Jurkat, Clone E6-1 (cell line): ENCODE results near the gene BEGAIN.

Experiments used
- DNase-seq: peaks from one replicate; pipeline ENCODE4 v3.0.0-alpha.2; 2011; ENCODE audit warnings: low read depth, low spot score
- H3K4me3 ChIP-seq: 2 replicates; pipeline ENCODE4 v1.5.1; 2011; ENCODE audit warnings: mild to moderate bottlenecking, low read length, control low read depth, moderate library complexity

BEGAIN gene

DNA sequence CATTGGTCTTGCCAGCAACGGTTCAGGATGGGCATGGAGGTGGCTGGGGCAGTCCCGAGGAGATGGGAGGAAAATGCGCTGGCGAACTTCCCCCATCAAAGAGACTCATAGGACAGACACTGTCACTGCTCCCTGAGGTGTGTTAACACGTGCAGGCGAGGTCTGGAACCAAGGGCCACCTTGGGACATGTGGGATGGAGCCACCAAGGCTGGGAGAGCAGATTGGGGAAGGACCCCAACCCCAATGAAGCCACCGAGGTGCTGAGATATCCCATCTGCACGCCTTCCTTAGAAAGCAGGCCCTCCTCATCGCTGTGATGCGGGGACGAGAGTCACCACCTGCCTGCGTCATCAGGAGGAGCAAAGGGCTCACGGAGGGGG is 16.9 kb upstream of the BEGAIN start:
- DNase-seq, result no peak
- H3K4me3 ChIP-seq, result no peak overlapping the region

DNA sequence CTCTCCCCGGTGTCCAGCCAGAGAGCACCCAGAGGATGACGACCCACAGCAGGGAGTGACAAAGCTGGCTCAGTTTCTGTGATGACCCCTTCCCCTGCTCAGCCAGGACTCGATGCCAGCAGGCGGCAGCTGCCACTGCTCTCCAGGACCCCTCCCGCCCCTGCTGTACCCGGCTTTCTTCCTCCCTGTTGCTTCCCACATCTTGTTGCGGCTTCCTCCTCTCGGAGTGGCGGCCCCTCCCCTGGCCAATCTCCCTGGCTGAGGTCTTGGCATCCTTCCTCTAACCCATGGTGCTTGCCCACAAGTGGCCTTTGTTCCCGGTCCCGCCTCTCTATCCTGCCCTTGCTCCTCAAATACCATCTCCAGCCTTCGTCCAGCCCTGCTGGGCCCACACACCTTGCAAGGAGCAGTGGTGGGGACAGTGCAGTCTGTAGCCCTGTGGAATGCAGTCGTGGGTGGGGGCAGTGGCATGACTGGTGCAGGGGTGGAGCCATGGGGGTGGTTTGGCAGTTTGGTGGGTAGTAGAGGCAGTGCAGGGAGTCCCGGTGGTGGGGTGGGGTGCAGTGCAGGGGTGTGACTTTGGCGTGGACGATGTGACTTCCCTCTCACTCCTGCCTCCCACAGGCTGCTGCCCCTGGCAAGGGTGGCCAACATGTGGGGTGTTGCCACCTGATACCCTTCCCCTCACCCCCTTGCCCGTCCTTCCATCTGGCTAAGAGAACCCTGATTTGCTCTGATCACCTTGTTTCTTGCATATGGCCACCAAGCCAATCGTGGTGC is 16.3 kb upstream of the BEGAIN start:
- DNase-seq, result no peak
- no peak overlapping the region for H3K4me3 ChIP-seq

DNA sequence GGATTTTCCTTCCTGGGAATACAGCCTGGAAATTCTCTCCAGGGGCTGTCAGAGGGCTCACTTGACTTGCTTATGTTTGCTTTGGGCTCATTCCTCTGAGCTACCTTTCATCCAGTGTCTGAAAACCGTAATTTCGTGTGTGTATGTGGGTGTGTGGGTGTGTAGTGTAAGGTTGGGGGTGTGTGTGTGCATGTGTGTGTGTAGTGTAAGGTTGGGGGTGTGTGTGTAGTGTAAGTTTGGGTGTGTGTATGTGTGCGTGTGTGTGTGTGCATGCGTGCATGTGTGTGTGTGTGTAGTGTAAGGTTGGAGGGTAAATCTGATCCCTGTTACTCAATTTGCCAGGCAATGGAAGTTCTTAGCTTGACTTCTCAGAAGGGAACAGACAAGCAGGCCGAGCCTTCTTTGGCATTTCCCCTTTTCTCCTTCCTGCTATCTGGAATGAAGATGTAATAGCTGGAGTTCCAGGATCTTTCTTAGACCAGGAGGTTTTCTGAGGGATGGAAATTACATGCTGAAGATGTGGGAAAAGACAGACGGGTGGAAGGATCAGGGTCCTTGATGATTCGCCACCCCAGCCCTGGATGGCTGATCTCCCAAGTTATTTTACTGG is 15.5 kb upstream of the BEGAIN start:
- no peak overlapping the region for H3K4me3 ChIP-seq
- no peak for DNase-seq

DNA sequence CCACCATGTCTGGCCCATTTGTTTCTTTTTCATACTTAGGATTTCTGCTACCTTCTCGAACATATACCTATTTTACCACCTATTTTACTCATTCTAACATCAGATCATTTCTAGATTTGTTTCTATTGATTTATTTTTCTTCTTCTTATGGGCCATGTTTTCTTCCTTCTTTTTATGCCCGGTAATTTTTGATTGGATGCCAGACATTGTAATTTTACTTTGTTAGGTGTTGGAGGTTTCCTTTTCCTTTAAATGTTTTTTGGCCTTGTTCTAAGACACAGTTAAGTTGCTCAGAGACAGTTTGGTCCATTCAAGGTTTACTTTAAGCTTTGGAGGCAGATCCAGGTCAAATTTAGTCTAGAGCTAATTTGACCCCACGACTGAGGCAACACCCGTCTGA is 14.7 kb upstream of the BEGAIN start:
- no peak for DNase-seq
- H3K4me3 ChIP-seq, result no peak overlapping the region

DNA sequence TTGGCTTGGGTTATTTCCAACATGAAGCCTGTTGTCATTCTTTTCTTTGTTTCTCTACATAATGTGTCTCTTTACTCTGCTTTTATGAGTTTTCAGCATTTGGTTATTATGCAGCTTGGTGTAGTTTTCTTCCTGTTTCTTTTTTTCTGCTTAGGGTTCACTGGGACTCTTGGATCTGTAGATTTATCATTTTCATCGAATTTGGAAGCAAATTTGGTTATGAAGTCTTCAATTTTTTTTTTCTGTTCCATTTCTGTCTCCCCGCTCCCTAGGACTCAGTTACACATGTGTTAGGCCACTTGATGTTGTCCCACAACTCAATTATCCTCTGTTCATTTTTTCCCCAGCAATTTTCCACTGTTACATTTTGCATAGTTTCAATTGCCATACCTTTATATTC is 13.8 kb upstream of the BEGAIN start:
- H3K4me3 ChIP-seq, result no peak overlapping the region
- DNase-seq, result no peak

DNA sequence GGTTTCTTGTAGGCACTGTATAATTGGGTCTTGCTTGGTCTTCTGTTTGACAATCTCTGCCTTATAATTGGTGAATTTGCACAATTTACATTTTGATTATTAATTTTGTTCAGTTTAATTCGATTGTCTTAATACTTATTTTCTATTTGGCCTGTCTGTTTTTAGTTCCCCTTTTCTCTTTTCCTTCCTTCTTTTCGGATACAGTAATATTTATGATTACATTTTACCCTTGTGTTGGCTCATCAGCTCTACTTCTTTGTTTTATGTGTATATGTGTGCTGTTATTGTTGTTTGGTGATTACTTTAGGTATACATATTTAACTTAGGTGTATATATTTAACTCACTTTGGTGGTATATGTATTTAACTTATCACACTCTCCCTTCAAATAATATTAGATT is 12.8 kb upstream of the BEGAIN start:
- H3K4me3 ChIP-seq, result no peak overlapping the region
- no peak for DNase-seq

DNA sequence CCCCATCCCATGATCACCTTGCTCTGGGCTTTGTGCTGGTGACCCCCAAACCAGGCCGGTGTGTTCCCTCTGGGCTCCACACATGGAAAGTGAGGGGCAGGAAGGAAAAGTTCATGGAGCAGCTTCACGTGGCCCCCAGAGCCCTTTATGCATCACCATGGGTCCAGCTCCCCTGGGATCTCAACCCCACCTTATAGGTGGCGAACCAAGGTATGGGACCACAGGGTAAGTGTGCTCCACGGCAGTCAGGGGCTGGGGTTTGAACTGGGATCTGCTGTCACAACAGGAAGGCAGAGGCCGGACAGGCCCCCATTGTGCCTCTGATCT is 7.4 kb upstream of the BEGAIN start:
- H3K4me3 ChIP-seq, result no peak overlapping the region
- no peak for DNase-seq

DNA sequence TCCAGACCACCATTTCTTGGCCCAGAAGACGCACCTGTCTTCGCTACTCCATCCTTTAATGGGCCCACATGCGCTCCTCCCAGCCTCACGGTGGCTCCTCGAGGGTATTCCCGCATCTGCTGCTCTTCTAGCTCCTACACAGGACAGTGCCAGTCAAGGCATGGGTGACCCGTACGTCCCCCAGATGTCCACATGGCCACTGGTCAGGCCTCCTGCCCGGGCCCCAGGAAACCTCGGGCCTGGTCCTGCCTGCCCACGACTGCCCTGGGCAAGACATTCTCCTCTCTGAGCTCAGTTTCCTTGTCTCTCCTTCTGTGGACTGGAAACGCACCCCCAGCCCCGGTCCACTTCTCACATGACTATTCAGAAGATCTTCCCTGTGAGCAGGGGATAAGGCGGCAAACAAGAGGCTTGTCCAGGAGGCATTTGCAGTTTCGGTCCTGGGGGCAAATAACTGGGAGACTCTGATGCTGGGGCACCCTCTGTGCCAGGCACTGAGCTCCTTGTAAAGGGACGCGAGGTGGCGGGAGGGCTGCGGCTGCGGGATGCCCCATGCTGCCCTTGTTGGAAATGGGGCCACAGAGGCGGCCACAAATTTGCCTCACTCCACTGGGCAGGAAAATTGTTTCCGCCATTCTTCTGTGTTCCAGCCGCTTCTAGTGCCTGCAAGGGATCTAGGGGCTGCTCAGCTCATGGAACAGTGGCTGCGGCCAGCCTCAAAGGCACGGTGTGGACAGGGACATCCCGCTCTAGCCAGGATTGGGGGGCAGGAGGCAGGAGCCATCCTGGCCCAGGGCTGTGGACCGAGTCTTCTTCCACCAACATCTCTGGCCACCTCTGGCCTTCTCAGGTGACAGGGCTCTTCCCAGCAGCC is 6.8 kb upstream of the BEGAIN start:
- DNase-seq, result no peak
- H3K4me3 ChIP-seq, result no peak overlapping the region

DNA sequence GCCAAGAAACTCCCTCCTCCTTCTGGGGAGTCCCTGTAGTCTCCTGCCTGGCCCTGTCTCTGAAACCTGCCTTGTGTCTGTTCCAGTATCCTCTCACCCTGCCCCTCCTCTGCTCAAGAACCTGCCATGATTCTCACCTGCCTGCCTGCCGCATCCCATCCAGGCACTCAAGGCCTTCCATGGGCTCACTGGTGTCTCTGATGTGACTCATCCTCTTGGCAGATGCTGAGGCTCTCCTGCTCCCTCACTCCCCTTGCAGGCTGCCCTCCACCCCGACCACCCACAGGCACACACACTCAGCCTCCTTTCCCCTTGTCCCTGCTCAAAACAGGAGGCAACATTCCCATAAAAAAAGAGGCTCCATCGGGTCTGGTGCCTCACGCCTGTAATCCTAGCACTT is 5.8 kb upstream of the BEGAIN start:
- no peak for DNase-seq
- no peak overlapping the region for H3K4me3 ChIP-seq

DNA sequence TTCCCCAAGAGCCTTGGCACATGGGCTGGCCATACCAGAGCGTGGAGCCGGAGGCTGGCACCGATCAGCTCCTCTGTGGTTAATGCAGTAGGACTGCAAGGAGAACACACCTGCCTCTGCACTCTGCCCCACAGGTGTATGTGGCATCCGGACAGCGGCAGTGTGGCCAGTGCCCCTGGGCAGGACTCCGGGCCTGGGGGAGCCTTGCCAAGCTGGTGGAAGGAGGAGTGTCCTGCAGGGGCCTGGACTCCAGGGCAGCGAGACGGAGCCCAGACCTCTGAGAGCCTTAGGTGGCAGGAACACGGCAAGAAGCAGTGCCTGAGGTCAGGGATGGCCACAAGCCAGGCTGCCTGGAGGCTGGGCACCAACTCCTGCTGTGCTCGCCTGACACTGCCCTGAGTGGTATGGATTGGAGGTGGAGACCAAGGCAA is 5.3 kb upstream of the BEGAIN start:
- DNase-seq, result no peak
- H3K4me3 ChIP-seq, result no peak overlapping the region

DNA sequence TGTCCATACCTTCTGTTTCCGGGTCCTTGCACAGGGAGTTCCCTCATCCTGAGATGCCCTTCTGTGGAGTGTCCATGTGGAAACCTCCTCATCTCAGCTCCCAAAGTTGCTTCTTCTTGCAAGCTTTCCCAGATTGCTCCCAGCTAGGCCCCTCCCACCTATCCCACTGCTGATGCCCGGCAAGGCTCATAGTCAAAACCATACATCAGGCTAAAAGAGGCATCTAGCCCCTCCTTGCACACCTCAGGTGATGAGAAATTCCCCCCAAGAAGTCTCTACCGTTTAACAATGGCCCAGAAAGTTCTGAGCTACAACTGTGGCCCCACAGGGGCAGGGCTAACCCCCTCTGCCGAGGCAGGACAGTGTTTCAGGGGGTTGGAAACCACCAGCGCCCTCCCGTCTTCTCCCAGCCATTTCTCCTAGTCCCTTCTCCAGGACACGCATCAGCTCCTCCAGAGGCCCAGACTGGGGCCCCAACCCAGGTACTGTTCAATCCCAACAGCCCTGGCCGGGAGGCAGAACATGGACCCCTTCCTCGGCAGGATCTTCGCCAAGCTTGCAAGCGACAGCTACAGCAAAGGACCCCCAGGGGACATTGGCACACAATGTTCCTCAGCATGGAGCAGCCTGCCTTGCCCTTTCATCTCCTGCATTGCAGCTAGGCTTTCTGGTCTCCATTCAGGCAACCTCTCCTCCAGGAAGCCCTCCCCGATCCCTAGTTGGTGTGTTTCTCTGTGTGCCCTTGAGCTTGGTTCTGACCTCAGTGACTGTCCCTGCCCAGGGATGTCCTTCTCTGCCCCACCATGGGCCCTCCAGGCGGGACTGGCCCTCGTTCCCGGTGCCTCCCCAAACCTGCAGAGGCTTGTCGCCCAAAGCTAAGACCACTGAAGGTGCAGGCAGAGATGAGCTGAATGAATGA is 4.5 kb upstream of the BEGAIN start:
- no peak for DNase-seq
- H3K4me3 ChIP-seq, result no peak overlapping the region

DNA sequence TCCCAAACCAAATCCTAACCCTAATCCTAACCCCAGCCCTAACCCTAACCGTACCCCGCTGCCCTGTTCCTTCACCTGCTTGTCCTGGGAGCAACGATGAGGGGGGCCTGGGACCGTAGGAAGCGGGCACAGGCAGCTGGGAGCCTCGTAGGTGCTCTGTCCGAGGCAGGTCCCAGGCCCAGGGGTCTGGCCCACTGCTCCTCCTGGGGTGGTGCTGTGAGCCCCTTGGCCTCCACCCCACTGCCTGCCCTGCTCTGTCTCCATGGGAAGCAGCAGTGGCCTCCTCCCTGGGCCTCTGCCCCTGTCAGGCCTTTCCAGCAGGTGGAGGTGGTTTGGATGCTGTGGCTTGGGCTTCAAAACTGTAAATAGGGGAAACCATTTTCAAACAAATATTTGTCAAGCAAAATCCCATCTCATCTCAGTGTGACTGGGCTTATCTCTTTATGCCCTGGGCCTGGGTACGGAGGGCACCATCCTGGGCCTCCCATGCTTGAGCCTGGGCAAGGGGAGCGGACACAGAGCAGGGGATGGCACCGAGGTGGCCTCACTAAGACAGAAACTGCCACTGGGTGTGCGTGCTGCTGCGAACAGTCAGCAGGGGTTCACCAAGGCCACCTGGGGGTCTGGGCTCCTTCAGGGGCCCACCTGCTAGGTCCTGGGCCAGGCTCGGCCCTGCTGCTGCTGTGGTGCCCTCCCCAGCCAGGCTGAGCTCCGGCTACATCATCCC is 3.7 kb upstream of the BEGAIN start:
- H3K4me3 ChIP-seq, result no peak overlapping the region
- DNase-seq, result no peak

DNA sequence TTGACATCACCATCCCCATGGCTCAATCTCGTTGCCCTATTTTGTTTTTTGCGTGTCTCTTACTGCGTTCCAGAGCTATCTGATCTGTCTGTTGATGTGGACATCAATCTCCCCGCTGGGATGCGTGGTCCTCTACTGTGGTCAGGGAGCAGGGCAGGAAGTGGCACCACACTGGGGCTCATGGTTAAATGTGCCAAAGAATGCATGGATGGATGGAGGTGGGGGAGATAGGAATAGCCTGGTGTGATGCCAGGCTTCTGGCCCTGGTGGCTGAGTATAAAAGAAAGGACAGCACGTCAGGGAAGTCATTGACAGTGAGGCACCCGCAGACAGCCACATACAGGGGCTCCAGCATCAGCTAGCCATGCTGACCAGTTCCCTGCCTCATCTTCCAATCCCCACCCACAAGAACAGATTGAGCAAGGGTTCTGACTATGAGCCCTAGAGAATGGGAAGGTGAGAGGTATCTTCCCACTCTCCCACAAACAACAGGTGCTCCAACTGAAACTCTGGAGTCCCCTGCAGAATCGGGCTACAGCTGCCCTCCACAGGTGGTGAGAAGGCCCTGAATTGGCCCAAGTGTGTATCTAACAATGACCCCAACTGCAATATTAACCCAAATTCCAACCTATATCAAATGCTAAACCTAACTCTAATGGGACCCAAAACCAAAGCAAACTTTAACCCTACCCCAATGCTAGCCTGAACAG is 2.7 kb upstream of the BEGAIN start:
- DNase-seq, result no peak
- H3K4me3 ChIP-seq, result no peak overlapping the region

DNA sequence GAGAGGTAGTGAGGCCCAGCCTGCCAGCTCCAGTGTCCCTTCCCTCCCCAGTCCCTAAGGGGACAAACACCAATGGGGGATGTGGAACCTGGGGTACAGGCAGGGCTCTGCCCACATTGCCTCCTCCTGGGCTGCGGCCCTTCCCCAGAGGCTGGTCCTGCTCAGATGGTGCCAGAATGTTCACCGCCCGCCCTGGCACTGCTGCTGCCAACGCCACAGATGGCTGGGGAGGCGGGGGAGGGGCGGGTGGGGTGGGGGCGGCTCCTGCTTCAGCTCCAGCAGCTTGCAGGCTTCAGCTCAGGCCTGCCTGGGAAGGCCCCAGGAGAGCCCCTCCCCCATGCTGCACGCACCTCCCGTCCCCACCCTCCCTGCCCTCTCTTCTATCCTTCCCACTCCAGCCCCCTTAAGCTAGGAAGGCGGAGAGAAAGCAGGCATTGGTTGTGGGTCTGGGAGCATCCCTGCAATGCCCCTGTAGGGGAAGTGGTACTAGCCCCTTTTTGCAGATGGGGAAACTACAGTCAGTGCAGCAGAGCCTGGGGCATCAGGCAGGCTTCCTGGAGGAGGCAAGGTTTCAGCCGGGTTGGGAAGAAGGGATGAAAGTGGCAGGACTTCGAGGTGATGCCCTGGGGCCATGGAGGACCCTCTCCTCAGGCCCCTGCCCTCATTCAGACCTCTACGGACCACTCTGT is 2.0 kb upstream of the BEGAIN start:
- DNase-seq, result no peak
- H3K4me3 ChIP-seq, result no peak overlapping the region

DNA sequence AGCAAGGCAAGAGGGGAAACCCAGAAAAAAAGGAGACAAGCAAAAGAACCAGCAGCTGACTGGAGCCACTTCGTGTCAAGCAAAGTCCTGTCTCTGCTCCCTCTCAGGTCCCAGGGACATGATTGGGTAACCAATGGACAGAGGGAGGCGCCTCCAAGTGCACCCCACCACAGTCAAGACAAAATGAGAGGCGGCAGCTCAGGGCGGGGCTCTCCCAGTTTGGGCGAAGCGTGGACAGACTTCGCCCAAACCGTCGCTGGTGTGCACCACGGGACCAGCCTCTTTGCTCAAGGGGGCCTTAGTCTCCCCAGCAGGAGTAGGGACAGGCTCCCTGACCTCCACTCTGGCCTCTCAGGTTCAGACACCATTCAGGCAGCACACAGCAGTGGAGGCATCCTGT is 1.5 kb upstream of the BEGAIN start:
- no peak overlapping the region for H3K4me3 ChIP-seq
- no peak for DNase-seq

DNA sequence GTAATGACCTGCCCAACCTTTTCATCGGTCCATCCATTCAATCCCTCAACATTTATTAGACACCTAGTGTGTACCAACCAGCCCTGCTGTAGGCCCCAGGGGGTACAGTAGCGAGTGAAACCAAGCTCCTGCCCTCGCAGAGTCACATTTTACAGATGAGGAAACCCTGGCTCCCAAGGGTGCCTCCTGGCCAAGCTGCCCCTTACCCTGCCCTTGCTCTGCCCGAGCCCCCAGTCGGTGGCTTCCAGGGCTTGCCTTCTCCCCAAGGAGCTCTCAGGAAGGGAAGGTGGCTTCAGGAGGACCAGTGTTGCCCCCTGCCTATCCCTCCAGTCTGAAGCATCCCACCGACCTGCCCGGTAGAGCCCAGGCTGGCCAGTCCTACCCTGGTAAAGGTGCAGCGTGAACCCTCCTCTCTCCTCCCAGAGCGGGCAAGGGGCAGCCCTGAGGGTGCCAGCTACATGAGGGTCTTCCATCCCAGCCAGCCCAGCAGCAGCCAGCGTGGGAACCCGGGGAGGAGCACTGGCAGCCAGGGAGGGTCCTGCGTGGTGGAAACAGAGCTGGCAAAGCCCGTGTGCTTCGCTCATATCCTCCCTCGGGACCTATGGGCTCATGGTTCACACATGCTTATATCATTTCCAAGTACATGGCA is 670 bp upstream of the BEGAIN start:
- H3K4me3 ChIP-seq, result no peak overlapping the region
- DNase-seq, result no peak

DNA sequence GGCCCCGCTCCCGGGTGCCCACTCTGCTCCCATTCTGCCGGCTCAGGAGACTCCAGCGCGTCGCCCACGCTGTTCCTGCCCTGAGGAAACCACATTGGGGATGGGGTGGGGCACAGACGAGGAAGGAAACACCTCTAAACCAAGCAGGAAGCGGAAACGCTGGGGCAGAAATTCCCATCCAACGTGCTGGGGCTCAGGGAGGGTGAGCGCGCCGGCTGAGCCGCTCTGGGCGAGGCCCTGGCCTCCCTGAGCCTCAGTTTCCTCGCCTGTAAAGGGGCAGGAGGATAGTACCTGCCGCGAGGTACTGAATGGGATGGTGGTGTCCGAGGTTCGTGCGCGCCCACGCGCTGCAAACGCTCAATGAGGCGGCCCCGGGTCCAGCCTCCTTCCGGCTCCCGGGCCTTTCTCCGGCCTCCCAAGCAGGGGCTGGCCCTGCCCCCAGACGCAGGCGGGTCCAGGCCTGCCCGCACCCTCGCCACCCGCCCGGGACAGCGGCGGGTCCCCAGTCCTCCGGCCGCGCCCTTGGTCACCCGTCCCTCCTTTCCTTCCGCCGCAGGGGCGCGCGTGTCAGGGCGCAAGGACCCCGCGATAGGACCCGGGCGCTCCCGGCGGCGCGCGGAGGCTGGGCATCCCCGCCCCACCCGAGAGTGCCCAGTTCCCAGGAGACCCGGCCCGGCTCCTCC is 673 bp downstream of the BEGAIN start:
- no peak for DNase-seq
- no peak overlapping the region for H3K4me3 ChIP-seq
